AG10803 (cell line): ENCODE results near the gene CCDC91.

Experiments used
- DNase-seq: peaks from one replicate; pipeline ENCODE4 v3.0.0; 2010; ENCODE audit warnings: low read depth
- H3K4me3 ChIP-seq: 2 replicates; pipeline ENCODE4 v1.5.1; 2011; ENCODE audit warnings: mild to moderate bottlenecking, low read length, control low read depth
- CTCF ChIP-seq: conservative IDR thresholded peaks from 2 replicates; pipeline ENCODE4 v1.5.1; 2011; ENCODE audit warnings: mild to moderate bottlenecking, low read length, control low read depth, inconsistent platforms

The CCDC91 gene

GRCh38 chr12:28231248-28231647 lies 41.0 kb downstream of the CCDC91 start:
- DNase-seq: no peak
- H3K4me3 ChIP-seq: no peak overlapping the region
- no peak for TF ChIP-seq CTCF

- DNase-seq: no peak
- TF ChIP-seq CTCF: no peak
- no peak overlapping the region for H3K4me3 ChIP-seq
Measured at GRCh38 chr12:28232211-28232928, 42.1 kb downstream of the CCDC91 start.

GRCh38 chr12:28234444-28234843 lies 44.2 kb downstream of the CCDC91 start:
- no peak for DNase-seq
- no peak overlapping the region for H3K4me3 ChIP-seq
- no peak for TF ChIP-seq CTCF

GRCh38 chr12:28235015-28235414 lies 44.8 kb downstream of the CCDC91 start:
- no peak overlapping the region for H3K4me3 ChIP-seq
- no peak for TF ChIP-seq CTCF
- no peak for DNase-seq

GRCh38 chr12:28235985-28236384 lies 45.7 kb downstream of the CCDC91 start:
- no peak for TF ChIP-seq CTCF
- H3K4me3 ChIP-seq: no peak overlapping the region
- no peak for DNase-seq

- peak; percentile 30 for TF ChIP-seq CTCF
- no peak overlapping the region for H3K4me3 ChIP-seq
- no peak for DNase-seq
Measured at GRCh38 chr12:28237423-28237822, 47.2 kb downstream of the CCDC91 start.

GRCh38 chr12:28239918-28240317 lies 49.7 kb downstream of the CCDC91 start:
- TF ChIP-seq CTCF: no peak
- DNase-seq: no peak
- no peak overlapping the region for H3K4me3 ChIP-seq
